Common myeloid progenitor, CD34-positive (primary cell): Measurements from ENCODE around the gene TOP2B.

Experiments used
- CTCF ChIA-PET: fragments of 350-600 bp; sonication (Branson Sonifier 250); formaldehyde crosslinking; loops from one replicate; lab custom pipeline; 2021; ENCODE audit warnings: antibody characterized with exemption; lab: Charles Lee
- POLR2A ChIA-PET: fragments of 350-600 bp; sonication (Branson Sonifier 250); formaldehyde crosslinking; loops from one replicate; lab custom pipeline; 2021; ENCODE audit warnings: antibody characterized with exemption; lab: Charles Lee
- DNase-seq, 3 donors: peaks; one replicate each; pipeline versions ENCODE4 v3.0.0 to v3.0.0-alpha.2; 2013
- H3K27ac ChIP-seq, 2 experiments: 1 replicate in 1 of 2; 2 replicates in 1 of 2; pipeline ENCODE4 v1.7.0; 2013; ENCODE audit warnings: inconsistent platforms in 2 of 2, low read length in 2 of 2, mild to moderate bottlenecking in 2 of 2, low read depth in 1 of 2, moderate library complexity in 1 of 2; ENCODE audit not compliant: severe bottlenecking in 2 of 2, insufficient read depth in 1 of 2, poor library complexity in 1 of 2
- H3K27me3 ChIP-seq, 5 experiments: replicated peaks in 2 of 5; 1 replicate in 3 of 5; 2 replicates in 2 of 5; pipeline versions ENCODE4 v1.6.1 to v1.7.0; 2013; ENCODE audit warnings: low read length in 4 of 5, mild to moderate bottlenecking in 2 of 5, moderate library complexity in 2 of 5, inconsistent platforms in 1 of 5; ENCODE audit not compliant: insufficient read depth in 5 of 5, control insufficient read depth in 4 of 5
- H3K36me3 ChIP-seq, 4 experiments: 1 replicate in 2 of 4; 2 replicates in 2 of 4; pipeline versions ENCODE4 v1.6.1 to v1.7.0; 2013; ENCODE audit warnings: low read length in 3 of 4, control low read depth in 1 of 4, mild to moderate bottlenecking in 1 of 4; ENCODE audit not compliant: control insufficient read depth in 4 of 4, insufficient read depth in 4 of 4
- H3K4me1 ChIP-seq, 4 experiments: 1 replicate in 3 of 4; 2 replicates in 1 of 4; pipeline versions ENCODE4 v1.6.1 to v1.7.1; 2013; ENCODE audit warnings: low read length in 3 of 4, mild to moderate bottlenecking in 3 of 4, control low read depth in 1 of 4, inconsistent platforms in 1 of 4, moderate library complexity in 1 of 4; ENCODE audit not compliant: control insufficient read depth in 4 of 4, insufficient read depth in 4 of 4; ENCODE audit errors: control extremely low read depth in 1 of 4
- H3K4me3 ChIP-seq, 7 experiments: 1 replicate in 4 of 7; 2 replicates in 3 of 7; pipeline versions ENCODE4 v1.5.1 to v1.7.0; 2013; ENCODE audit warnings: mild to moderate bottlenecking in 7 of 7, low read length in 6 of 7, moderate library complexity in 6 of 7, inconsistent platforms in 2 of 7, low read depth in 2 of 7, control low read depth in 1 of 7; ENCODE audit not compliant: insufficient read depth in 4 of 7, control insufficient read depth in 1 of 7; ENCODE audit errors: extremely low read depth in 1 of 7
- H3K9me3 ChIP-seq, 5 experiments: 1 replicate in 4 of 5; 2 replicates in 1 of 5; pipeline versions ENCODE4 v1.6.1 to v1.7.1; 2013; ENCODE audit warnings: low read length in 4 of 5, mild to moderate bottlenecking in 2 of 5, inconsistent platforms in 1 of 5, low read depth in 1 of 5, moderate library complexity in 1 of 5; ENCODE audit not compliant: control insufficient read depth in 4 of 5, insufficient read depth in 2 of 5; ENCODE audit errors: control extremely low read depth in 1 of 5
- WGBS: methylation state at CpG from one replicate; pipeline ENCODE4 v1.1.5; 2013; ENCODE audit not compliant: insufficient coverage; 5-methylcytosine and 5-hydroxymethylcytosine counted together

TOP2B gene

DNA sequence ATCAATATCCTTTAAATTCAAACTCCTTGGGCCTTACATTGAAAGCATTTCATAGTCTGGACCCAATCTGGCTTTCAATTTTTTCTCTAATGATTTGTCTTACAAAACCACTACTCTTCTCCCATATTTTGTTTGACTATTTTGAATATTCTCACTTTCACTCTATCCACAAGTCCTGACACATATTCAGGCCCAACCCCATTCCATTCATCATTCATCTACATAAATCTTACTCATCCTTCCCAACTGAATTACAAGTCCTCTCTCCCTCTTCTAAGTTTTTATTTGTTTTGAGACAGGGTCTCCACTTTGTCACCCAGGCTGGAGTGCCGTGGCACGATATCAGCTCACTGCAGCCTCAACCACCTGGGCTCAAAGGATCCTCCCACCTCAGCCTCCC, 43.6 kb downstream of the TOP2B start:
- DNase-seq: no peak
- Histone ChIP-seq H3K9me3 (no peaks in the 10 kb centered on the region), H3K4me3 (no peak overlapping the region), H3K27me3 (no peaks in the 10 kb centered on the region), H3K4me1 (no peaks in the 10 kb centered on the region), H3K27ac (no peak overlapping the region), H3K36me3 (peaks cover 24 to 84% (median 45%) of the 10 kb centered on the region in 4 experiments)
- WGBS: 100% methylated on average over 2 of the region's 2 CpGs
- ChIA-PET POLR2A (no interaction called here), CTCF (interaction anchor here (1.2 kb wide), 1 partner anchor 13 kb away, joined by 3 read pairs; no protein-coding TSS in a partner anchor)

DNA sequence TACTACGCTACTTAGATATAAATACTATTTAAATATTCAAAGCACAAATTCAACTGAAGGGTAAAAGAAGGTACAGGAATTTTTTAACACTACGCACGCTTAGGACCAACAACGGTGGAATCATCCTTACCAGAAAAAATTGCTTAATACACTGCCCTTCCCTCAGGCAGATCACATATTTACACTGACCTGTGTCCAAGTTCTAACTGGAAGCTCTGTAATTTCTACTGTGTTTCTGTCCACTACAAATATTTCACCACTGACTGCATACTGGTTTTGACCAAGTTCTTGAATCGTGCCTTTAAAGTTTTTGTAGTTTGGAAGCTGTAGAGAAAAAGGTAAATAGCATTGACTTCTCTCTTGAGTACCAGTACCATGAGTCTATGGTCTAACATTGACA, 44.2 kb downstream of the TOP2B start:
- Histone ChIP-seq H3K9me3 (no peaks in the 10 kb centered on the region), H3K27me3 (no peaks in the 10 kb centered on the region), H3K27ac (no peak overlapping the region), H3K4me3 (no peak overlapping the region), H3K36me3 (peaks cover 24 to 84% (median 45%) of the 10 kb centered on the region in 4 experiments), H3K4me1 (no peaks in the 10 kb centered on the region)
- CTCF ChIA-PET: interaction anchor here (1.2 kb wide), 1 partner anchor 14 kb away, joined by 3 read pairs; no protein-coding TSS in a partner anchor
- 97% methylated on average over 4 of the region's 5 CpGs for WGBS
- DNase-seq: no peak
- POLR2A ChIA-PET: no interaction called here

DNA sequence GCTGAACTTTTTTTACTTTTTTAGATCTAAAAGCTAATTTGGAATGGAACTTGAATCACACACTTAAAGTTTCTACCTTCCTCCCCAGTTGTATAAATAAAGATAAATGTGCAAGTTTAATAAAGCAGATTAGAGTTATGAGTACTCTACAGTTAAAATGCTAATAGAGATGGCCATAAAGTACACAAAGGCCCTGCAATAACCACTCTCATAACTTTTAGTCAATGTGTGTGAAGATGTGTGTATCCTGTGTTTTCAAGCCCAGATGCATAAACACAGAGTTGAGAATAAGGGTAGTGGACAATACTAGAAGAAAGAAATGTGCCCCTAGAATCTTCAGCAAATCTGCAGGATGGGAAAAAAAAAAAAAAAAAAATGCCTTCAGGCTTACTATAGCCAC, 45.3 kb downstream of the TOP2B start:
- Histone ChIP-seq H3K27ac (no peak overlapping the region), H3K27me3 (no peaks in the 10 kb centered on the region), H3K4me3 (no peak overlapping the region), H3K4me1 (no peaks in the 10 kb centered on the region), H3K36me3 (peaks cover 17 to 80% (median 40%) of the 10 kb centered on the region in 4 experiments), H3K9me3 (no peaks in the 10 kb centered on the region)
- POLR2A ChIA-PET: no interaction called here
- no peak for DNase-seq
- CTCF ChIA-PET: no interaction called here

DNA sequence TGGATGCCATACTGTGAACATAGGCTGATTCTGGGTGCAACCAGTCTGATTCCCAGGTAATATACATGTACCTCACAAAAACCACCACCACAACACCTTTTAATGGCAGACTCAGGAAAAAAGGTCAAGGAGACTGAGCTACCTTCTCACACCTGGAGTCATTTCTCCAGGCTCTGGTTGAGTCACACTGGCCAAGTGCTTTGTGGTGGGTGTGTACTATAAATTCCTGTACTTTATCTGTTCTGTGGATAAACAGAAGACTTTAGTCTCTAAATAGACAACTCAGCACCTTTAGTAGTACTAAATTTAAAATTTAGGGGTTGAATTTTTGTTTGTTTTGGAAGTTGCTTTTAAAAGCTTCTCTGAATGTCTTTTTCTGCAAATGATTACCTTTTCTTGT, 46.7 kb downstream of the TOP2B start:
- CTCF ChIA-PET: interaction anchor here (1.9 kb wide), 1 partner anchor 16 kb away, joined by 4 read pairs; no protein-coding TSS in a partner anchor
- Histone ChIP-seq H3K36me3 (peaks cover 18 to 78% (median 42%) of the 10 kb centered on the region in 4 experiments), H3K4me1 (no peaks in the 10 kb centered on the region), H3K27me3 (no peaks in the 10 kb centered on the region), H3K9me3 (no peaks in the 10 kb centered on the region), H3K27ac (no peak overlapping the region), H3K4me3 (no peak overlapping the region)
- POLR2A ChIA-PET: no interaction called here
- DNase-seq: no peak

DNA sequence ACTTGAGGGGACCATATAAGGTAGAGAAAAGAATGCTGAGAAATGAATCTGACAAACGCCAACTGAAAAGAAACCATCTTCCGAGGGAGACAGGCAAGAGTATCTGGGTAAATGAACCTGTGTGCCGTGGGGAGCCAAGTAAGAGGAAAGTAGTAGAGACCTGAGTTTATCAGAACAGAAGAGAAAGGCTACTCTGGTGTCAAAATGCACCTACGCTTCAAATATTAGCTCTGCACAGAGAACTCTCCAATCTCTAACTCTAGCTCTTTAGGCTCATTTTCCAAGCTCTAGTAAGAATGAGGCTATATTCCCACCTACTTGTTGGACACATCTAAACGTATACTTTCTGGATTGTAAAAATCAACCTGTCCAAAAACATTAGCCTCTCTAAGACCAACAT, 53.5 kb downstream of the TOP2B start:
- Histone ChIP-seq H3K9me3 (no peaks in the 10 kb centered on the region), H3K36me3 (peaks cover 36 to 86% (median 63%) of the 10 kb centered on the region in 4 experiments), H3K27ac (no peak overlapping the region), H3K4me1 (no peaks in the 10 kb centered on the region), H3K4me3 (no peak overlapping the region), H3K27me3 (no peaks in the 10 kb centered on the region)
- WGBS: 100% methylated on average over 5 of the region's 5 CpGs
- ChIA-PET CTCF (interaction anchor here (1.5 kb wide), 1 partner anchor 28 kb away, joined by 3 read pairs; no protein-coding TSS in a partner anchor), POLR2A (no interaction called here)
- DNase-seq: no peak

DNA sequence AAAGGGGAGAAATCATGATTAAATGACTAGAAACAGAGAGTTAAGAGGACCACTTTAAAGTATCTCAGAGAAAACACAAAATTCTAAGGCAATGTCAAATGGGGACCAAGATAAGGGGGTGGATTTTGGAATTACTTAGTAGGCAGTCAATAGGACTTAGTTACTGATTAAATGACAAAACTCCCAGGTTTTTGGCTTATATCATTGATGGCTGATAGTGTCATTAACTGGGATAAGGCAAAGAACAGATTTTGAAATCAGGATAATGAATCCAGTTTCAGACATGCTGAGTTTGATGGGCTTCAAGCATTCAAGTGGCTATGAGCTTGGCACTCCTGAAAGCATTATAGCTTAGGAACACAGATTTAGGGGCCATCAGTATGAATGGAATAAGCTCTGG, 53.9 kb downstream of the TOP2B start:
- no peaks in the 10 kb centered on the region for H3K9me3 ChIP-seq
- DNase-seq: no peak
- no peaks in the 10 kb centered on the region for H3K4me1 ChIP-seq
- H3K27me3 ChIP-seq: no peaks in the 10 kb centered on the region
- peaks cover 33 to 90% (median 65%) of the 10 kb centered on the region in 4 experiments for H3K36me3 ChIP-seq
- H3K4me3 ChIP-seq: no peak overlapping the region
- no peak overlapping the region for H3K27ac ChIP-seq
- ChIA-PET POLR2A (no interaction called here), CTCF (interaction anchor here (1.5 kb wide), 1 partner anchor 29 kb away, joined by 3 read pairs; no protein-coding TSS in a partner anchor)

DNA sequence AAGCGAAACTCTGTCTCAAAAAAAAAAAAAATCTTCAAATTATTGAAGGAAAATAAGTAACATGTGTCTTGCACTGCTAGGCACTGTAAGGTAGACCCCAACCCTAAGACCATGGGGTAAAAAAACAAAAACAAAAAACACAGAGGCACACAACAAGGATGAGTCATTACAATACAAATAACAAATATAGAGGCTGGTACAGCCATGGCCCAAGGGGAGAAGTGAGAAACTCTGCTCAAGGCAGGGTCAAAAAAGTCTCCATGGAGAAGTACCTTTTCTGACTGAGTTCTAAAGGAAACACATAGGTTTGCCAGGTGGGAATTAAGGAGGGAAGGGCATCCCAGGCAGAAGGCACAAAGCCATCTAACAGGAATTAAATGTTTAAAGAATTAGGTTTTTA, 54.5 kb downstream of the TOP2B start:
- H3K27ac ChIP-seq: no peak overlapping the region
- ChIA-PET POLR2A (no interaction called here), CTCF (no interaction called here)
- DNase-seq: no peak
- no peaks in the 10 kb centered on the region for H3K27me3 ChIP-seq
- no peaks in the 10 kb centered on the region for H3K9me3 ChIP-seq
- peaks cover 0 to under 1% (median 0%) of the 10 kb centered on the region in 4 experiments for H3K4me1 ChIP-seq
- WGBS: no CpG with 5 or more reads among the region's 1 CpG
- H3K36me3 ChIP-seq: peaks cover 37 to 92% (median 64%) of the 10 kb centered on the region in 4 experiments
- no peak overlapping the region for H3K4me3 ChIP-seq
